ENCODE results near the gene ATL3. TPM values are rescaled to one million over a fixed set of nuclear protein-coding genes. Genes with fewer than 3 reads are reported as not detected.
A peak's percentile ranks its signal among the peaks of the same experiment; 100 is the strongest.
"Not testable (repeated sequence)": the region's sequence is repeated elsewhere in the genome, so short reads cannot be mapped to it uniquely, and the experiment has no call there.

The ATL3 gene
- total RNA-seq, 2 experiments from 2014 or later = 19.5 to 21.0 TPM

DNA sequence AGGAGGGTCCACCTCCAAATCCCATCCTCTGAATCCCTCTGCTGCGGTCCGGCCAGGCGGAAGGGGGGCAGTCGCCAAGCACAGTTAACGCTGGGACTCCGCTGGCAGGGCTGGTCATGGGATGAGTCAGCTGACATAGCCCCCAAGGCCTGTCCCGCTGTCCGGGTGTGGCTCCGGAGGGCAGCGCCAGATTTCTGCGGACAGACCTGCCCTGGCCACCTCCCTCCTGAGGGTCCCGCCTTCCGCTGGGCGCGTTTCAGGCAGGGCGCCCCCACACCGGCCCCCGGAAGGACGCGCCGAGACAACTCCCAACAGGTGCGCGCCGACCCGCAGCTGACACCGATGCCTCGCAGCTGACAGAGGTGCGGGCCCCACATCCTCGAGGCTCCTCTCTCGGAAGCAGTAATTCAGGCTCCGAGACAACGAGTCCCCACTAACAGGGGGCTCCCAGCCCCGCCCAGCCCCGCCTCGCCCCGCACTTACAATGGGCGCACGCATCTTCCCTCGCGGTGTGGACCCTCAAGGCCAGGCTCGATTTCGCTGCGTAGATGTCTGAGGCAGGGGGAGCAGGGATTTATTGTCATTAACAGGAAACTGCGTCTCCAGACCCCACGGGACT is 57.5 kb downstream of the ATL3 start:
- CTCF ChIA-PET = interaction anchor here (0.5 to 0.6 kb wide), 2 partner anchors 25 to 137 kb away, joined by 3 to 4 read pairs; no protein-coding TSS in a partner anchor
- Mint-ChIP-seq H3K4me3 (peak overlapping the region; percentile 80), H3K9me3 (no peaks in the 10 kb centered on the region), H3K4me1 (ENCODE audit: low read depth) (peaks cover 5% of the 10 kb centered on the region), H3K27ac (no peak overlapping the region), H3K36me3 (ENCODE audit: low read depth) (no peaks in the 10 kb centered on the region), H3K27me3 (ENCODE audit: low read depth) (no peaks in the 10 kb centered on the region)
- intact Hi-C loops (cut with micrococcal nuclease) = loop anchor here (5.0 kb wide), 2 partner anchors 46 to 61 kb away; no protein-coding TSS in a partner anchor
- peak; percentile 51 for DNase-seq

GRCh38 chr11:63612181-63612580 is 59.0 kb downstream of the ATL3 start:
- no peak for DNase-seq
- Mint-ChIP-seq H3K4me1 (ENCODE audit: low read depth) (peaks cover 5% of the 10 kb centered on the region), H3K4me3 (no peak overlapping the region), H3K27me3 (ENCODE audit: low read depth) (no peaks in the 10 kb centered on the region), H3K27ac (no peak overlapping the region), H3K9me3 (no peaks in the 10 kb centered on the region), H3K36me3 (ENCODE audit: low read depth) (no peaks in the 10 kb centered on the region)
- intact Hi-C loops (cut with micrococcal nuclease) = loop anchor here (5.0 kb wide), 2 partner anchors 45 to 60 kb away; no protein-coding TSS in a partner anchor
- CTCF ChIA-PET = no interaction called here

- intact Hi-C loops (cut with micrococcal nuclease) = loop anchor here (5.0 kb wide), 2 partner anchors 44 to 59 kb away; no protein-coding TSS in a partner anchor
- Mint-ChIP-seq H3K27ac (no peak overlapping the region), H3K36me3 (ENCODE audit: low read depth) (no peaks in the 10 kb centered on the region), H3K4me3 (no peak overlapping the region), H3K4me1 (ENCODE audit: low read depth) (peaks cover 5% of the 10 kb centered on the region), H3K27me3 (ENCODE audit: low read depth) (no peaks in the 10 kb centered on the region), H3K9me3 (no peaks in the 10 kb centered on the region)
- DNase-seq = no peak
- CTCF ChIA-PET = no interaction called here
Measured at GRCh38 chr11:63611395-63611747, 59.8 kb downstream of the ATL3 start.

DNA sequence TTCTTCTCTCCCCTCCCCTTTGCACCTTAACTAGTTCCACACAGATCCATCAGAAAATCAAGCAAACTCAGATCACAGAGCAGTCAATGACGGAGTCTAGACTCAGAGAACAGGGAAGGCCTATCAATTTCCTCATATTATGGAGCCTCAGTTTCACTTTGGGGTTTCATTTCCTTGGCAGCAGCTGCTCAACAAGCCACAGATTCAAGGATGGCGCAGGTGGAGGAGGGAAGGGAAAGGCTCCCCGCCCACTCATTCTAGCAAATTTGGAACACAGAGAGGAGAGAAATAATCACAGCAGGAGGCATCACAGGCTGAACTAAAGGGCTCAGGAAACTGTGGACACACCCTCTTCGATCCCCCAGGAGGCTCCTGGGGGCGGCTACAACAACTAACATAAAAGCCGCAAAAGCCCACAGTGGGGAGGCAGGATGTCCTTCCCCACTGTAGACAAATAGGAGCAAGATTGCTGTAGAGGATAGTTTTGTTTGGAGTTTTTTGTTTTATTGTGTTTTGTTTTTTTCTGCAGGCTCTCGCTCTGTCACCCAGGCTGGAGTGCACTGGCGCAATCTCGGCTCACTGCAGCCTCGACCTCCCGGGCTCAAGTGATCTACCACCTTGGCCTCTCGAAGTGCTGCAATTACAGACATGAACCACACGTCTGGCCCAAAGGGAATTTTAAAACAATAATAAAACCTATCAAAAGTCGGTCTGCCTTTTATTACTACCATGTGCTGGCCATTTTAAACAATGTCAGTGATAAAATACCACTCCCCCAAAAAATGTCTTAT is 60.4 kb downstream of the ATL3 start:
- H3K27me3 Mint-ChIP-seq (ENCODE audit: low read depth) = no peaks in the 10 kb centered on the region
- no peak for DNase-seq
- intact Hi-C loops (cut with micrococcal nuclease) = loop anchor here (5.0 kb wide), 2 partner anchors 43 to 58 kb away; no protein-coding TSS in a partner anchor
- peaks cover 5% of the 10 kb centered on the region for H3K4me1 Mint-ChIP-seq (ENCODE audit: low read depth)
- H3K27ac Mint-ChIP-seq = no peak overlapping the region
- no peak overlapping the region for H3K4me3 Mint-ChIP-seq
- CTCF ChIA-PET = no interaction called here
- H3K36me3 Mint-ChIP-seq (ENCODE audit: low read depth) = no peaks in the 10 kb centered on the region
- no peaks in the 10 kb centered on the region for H3K9me3 Mint-ChIP-seq

GRCh38 chr11:63609971-63610580 is 61.1 kb downstream of the ATL3 start:
- no peaks in the 10 kb centered on the region for H3K27me3 Mint-ChIP-seq (ENCODE audit: low read depth)
- intact Hi-C loops (cut with micrococcal nuclease) = loop anchor here (5.0 kb wide), 2 partner anchors 43 to 58 kb away; no protein-coding TSS in a partner anchor
- no peak overlapping the region for H3K4me3 Mint-ChIP-seq
- no peaks in the 10 kb centered on the region for H3K9me3 Mint-ChIP-seq
- no peak overlapping the region for H3K27ac Mint-ChIP-seq
- DNase-seq = no peak
- no peaks in the 10 kb centered on the region for H3K36me3 Mint-ChIP-seq (ENCODE audit: low read depth)
- CTCF ChIA-PET = interaction anchor here (1.1 to 1.2 kb wide), 2 partner anchors 20 to 131 kb away, joined by 3 to 4 read pairs; no protein-coding TSS in a partner anchor
- peaks cover 5% of the 10 kb centered on the region for H3K4me1 Mint-ChIP-seq (ENCODE audit: low read depth)

DNA sequence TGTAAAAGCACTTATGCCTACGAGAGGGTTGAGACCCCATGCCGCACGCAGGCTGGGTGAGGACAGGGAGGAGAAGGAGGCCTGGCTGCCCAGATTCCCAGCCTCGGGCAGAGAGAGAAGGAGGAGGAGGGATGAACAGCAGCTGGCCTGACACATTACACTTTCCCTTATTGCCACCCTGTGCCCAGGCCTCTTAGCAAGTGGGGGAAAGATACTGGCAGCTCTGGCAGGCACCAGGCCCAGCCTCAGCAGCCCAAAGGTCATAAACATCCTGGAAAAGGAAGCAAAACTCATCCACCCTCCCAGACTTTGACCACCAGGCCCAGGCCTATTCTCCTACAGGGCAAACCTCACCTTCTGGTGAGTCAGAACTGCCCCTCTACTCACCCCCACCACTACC is 61.6 kb downstream of the ATL3 start:
- DNase-seq = no peak
- intact Hi-C loops (cut with micrococcal nuclease) = no loop called here
- Mint-ChIP-seq H3K27ac (no peak overlapping the region), H3K9me3 (no peaks in the 10 kb centered on the region), H3K36me3 (ENCODE audit: low read depth) (no peaks in the 10 kb centered on the region), H3K4me3 (no peak overlapping the region), H3K4me1 (ENCODE audit: low read depth) (peaks cover 5% of the 10 kb centered on the region), H3K27me3 (ENCODE audit: low read depth) (no peaks in the 10 kb centered on the region)
- CTCF ChIA-PET = interaction anchor here (1.1 to 1.2 kb wide), 2 partner anchors 20 to 131 kb away, joined by 3 to 4 read pairs; no protein-coding TSS in a partner anchor

GRCh38 chr11:63608353-63609345 is 62.5 kb downstream of the ATL3 start:
- intact Hi-C loops (cut with micrococcal nuclease) = no loop called here
- CTCF ChIA-PET = interaction anchor here (1.1 to 1.2 kb wide), 2 partner anchors 21 to 130 kb away, joined by 3 to 4 read pairs; no protein-coding TSS in a partner anchor
- Mint-ChIP-seq H3K4me1 (ENCODE audit: low read depth) (peaks cover 5% of the 10 kb centered on the region), H3K4me3 (no peak overlapping the region), H3K27ac (no peak overlapping the region), H3K27me3 (ENCODE audit: low read depth) (no peaks in the 10 kb centered on the region), H3K36me3 (ENCODE audit: low read depth) (no peaks in the 10 kb centered on the region), H3K9me3 (no peaks in the 10 kb centered on the region)
- no peak for DNase-seq

GRCh38 chr11:63603180-63603518 is 68.0 kb downstream of the ATL3 start:
- H3K27ac Mint-ChIP-seq = no peak overlapping the region
- no peaks in the 10 kb centered on the region for H3K36me3 Mint-ChIP-seq (ENCODE audit: low read depth)
- H3K9me3 Mint-ChIP-seq = no peaks in the 10 kb centered on the region
- DNase-seq = no peak
- H3K27me3 Mint-ChIP-seq (ENCODE audit: low read depth) = no peaks in the 10 kb centered on the region
- H3K4me3 Mint-ChIP-seq = no peak overlapping the region
- CTCF ChIA-PET = interaction anchor here (1.1 kb wide), 1 partner anchor 53 kb away, joined by 3 read pairs; no protein-coding TSS in a partner anchor
- peaks cover 2% of the 10 kb centered on the region for H3K4me1 Mint-ChIP-seq (ENCODE audit: low read depth)
- intact Hi-C loops (cut with micrococcal nuclease) = no loop called here

DNA sequence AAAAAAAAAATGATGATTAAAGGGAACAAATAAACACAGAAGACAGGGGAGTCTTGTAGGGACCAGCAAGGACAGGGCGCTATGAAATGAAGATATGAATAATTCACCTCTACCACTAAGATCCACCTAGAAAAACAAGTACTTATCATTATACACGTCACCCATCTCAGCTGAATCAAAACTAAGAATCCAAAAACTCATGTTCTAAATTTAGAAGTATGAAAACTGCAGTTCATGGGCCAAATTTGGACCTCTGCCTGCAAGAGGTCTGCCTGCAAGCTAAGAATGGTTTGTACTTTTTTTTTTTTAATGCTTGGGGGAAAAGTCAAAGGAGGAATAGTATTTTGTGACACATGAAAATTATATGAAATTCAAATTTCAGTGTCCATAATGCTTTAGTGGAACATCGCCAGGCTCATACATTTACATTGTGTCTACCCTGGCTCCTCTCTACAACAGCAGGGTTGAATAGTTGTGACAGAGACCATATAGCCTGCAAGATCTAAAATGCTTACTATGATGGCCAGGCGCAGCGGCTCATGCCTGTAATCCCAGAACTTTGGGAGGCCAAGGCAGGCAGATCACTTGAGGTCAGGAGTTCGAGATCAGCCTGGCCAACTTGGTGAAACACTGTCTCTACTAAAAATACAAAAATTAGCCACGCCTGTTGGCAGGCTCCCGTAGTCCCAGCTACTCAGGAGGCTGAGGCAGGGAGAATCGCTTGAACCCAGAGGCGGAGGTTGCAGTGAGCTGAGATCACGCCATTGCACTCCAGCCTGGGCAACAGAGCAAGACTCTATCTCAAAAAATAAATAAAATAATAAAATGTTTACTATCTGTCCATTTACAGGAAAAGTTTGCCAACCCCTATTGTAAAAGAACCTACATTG is 68.6 kb downstream of the ATL3 start:
- CTCF ChIA-PET = interaction anchor here (0.7 to 1.8 kb wide), 2 partner anchors 123 to 398 kb away, joined by 4 to 7 read pairs; no protein-coding TSS in a partner anchor
- H3K9me3 Mint-ChIP-seq; intact Hi-C loops (cut with micrococcal nuclease); H3K4me3 Mint-ChIP-seq; H3K36me3 Mint-ChIP-seq (ENCODE audit: low read depth); H3K4me1 Mint-ChIP-seq (ENCODE audit: low read depth); H3K27ac Mint-ChIP-seq; DNase-seq; H3K27me3 Mint-ChIP-seq (ENCODE audit: low read depth): not testable (repeated sequence)

DNA sequence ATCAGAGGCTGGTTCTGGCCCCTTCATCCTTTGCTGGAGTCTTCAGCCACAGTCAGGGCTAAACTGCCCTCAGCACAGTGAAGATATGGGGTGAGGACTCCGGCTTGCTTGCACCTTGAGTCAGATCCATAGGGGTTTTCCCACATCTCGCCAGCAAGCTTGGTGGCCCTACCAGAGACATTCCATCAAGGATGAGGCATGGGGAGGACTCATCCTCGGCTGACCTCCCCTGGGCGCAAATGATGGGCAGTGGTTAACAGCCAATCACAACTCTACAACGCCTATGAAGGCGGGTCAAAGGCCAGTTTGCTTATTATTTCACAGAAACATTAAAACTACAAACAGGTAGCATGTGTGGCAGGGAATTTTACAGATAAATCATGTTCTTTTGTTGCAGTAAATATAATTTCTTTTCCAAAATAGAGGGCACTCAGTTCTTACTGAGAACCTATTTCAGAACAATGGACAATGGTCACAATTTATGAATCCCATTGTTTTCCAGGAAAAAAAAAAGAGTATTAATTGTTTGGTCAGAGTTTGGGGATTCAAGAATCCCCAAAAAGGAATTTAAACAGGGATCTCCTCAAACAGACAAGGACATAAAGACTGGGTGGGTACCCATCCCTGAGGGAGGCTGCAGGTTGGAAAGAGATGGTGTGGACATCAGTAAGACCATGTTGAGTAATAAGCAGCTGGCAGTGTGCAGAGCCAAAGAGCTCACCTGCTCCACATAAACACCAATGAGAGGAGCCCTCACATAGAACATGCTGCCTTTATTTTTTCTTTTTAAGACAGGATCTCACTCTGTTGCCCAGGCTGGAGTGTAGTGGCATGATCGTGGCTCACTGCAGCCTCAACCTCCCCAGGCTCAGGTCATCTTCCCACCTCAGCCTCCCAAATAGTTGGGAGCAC is 71.7 kb downstream of the ATL3 start:
- no peak overlapping the region for H3K27ac Mint-ChIP-seq
- peaks cover 2% of the 10 kb centered on the region for H3K4me1 Mint-ChIP-seq (ENCODE audit: low read depth)
- no peak for DNase-seq
- intact Hi-C loops (cut with micrococcal nuclease) = no loop called here
- H3K4me3 Mint-ChIP-seq = no peak overlapping the region
- CTCF ChIA-PET = no interaction called here
- no peaks in the 10 kb centered on the region for H3K27me3 Mint-ChIP-seq (ENCODE audit: low read depth)
- H3K9me3 Mint-ChIP-seq = no peaks in the 10 kb centered on the region
- H3K36me3 Mint-ChIP-seq (ENCODE audit: low read depth) = no peaks in the 10 kb centered on the region
